ENCODE data around the gene CCDC85C.

CCDC85C gene

DNA sequence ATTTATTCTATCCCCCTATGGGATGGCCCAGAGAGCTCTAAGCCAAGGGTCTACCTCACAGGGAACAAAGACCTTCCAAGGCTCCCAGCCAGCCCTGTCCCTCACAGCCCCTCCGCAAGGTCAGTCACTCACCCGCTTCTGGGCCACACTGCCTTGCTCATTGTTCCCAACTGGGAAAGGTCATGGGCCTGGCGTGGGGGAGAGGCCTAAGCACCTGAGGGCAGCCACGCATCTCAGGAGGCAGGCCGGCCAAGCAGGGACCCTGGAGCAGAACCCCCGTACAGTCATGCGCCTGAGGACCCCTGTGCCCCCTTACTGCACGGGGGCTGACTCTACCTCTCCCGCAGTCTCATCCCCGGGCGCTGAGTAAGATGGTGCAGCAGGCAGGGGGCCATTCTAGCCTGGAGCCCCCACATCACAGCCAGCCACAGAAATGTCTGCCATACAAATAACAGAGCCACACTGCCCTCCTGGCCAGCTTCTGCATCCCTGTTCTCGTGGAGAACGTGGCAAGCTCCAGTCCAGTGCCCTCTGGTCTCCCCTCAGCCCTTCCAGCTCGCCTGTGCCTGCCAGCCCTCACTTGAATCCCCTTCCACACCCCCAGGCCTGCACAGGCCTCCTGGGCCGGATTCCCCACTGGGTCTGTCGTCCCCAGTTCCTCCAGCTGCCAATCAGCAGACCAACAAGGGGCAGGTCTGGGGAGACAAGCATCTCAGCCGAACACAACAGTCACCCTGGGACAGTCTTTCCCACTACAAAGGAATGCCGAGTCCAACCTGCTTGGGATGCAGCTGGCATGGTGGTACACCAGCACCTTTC, 16.3 kb downstream of the CCDC85C start:
- DNase-seq, result no peak

DNA sequence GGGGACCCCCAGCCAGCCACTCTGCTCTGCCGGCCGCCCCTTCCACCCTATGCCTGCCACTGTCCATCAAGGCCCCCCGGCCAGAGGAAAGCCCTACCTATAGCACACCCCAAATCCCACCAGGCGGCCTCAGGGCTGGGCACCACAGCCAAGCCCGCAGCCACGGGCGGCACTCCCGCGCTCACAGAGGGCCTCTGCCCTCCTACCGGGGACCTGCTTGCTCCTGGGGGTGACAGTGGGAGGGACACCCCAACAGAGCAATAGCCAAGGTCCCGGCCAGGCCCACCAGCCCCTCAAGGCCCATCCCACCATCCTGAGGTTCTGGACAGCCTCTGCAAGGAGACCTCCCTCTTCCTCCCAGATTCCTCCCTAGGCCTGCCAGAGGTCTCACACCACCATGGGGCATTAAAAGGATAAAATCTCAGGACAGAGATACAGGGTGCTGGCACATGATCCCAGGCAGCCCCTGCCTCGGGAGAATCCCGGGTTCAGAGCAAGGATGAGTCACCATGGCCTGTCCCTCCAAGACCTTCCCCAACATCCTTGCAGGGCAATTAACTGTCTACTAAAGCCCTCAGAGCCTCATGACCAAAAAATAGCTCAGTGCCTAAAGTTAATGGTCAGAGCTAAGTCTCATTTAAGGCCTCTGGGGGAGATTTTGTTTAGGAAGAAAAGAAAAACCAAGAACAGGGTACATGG, 17.1 kb downstream of the CCDC85C start:
- no peak for DNase-seq

- no peak for DNase-seq
Observed at GRCh38 chr14:99586054-99586760, 17.8 kb downstream of the CCDC85C start.

DNA sequence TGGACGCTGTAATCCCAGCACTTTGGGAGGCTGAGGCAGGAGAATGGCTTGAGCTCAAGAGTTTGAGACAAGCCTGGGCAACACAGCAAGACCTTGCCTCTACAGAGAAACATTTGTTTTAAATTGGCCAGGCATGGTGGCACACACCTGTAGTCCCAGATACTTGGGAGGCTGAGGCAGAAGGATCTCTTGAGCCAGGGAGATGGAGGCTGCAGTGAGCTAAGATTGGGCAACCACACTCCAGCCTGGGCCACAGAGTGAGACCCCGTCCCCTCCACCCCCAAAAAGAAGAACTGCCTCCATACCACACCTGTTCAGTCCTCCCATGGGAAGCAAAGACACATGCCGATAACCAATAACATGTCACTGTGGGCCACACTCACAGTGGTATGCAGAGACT, 19.2 kb downstream of the CCDC85C start:
- DNase-seq, result no peak

- DNase-seq, result no peak
Observed at GRCh38 chr14:99581938-99582337, 22.1 kb downstream of the CCDC85C start.

GRCh38 chr14:99581374-99581773, 22.6 kb downstream of the CCDC85C start:
- DNase-seq, result no peak

- no peak for DNase-seq
Observed at GRCh38 chr14:99579903-99580571, 24.0 kb downstream of the CCDC85C start.

DNA sequence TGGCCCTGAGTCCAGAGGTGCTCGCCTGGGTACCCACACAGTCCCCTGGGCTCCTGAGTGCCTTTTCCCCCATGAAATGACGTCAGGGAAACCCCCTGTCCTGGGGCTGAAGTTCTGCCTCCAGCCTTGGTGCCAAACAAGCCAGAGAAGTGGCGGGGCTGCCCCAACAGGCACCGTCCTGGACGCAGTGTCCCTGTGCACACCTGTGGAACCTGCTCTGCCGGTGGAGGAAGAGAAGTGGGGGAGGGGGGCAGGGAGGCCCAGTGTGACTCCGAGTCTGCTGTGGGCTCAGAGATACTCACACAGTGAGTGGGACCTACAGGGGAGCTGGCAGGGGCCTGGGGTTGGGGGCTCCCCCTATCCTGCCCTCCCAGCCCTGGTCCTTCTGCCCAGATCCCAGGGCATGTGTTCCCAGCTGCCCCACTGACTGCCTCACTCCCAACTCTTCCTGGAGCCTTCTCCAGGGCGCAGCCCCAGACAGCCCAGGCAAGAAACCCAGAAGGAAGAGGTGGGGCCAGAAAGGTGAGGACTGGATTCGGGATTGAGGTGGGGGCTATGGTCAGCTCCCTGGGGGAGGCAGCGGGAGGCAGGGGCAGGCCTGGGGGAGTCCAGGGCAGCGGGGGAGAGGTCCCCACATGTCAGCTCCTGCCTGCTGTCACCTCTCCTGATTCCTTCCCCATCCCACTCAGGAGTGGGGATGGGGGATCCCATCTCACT, 24.7 kb downstream of the CCDC85C start:
- DNase-seq, result no peak

GRCh38 chr14:99578541-99579101, 25.4 kb downstream of the CCDC85C start:
- peak in 1 of 2 experiments; percentile 47 for DNase-seq

DNA sequence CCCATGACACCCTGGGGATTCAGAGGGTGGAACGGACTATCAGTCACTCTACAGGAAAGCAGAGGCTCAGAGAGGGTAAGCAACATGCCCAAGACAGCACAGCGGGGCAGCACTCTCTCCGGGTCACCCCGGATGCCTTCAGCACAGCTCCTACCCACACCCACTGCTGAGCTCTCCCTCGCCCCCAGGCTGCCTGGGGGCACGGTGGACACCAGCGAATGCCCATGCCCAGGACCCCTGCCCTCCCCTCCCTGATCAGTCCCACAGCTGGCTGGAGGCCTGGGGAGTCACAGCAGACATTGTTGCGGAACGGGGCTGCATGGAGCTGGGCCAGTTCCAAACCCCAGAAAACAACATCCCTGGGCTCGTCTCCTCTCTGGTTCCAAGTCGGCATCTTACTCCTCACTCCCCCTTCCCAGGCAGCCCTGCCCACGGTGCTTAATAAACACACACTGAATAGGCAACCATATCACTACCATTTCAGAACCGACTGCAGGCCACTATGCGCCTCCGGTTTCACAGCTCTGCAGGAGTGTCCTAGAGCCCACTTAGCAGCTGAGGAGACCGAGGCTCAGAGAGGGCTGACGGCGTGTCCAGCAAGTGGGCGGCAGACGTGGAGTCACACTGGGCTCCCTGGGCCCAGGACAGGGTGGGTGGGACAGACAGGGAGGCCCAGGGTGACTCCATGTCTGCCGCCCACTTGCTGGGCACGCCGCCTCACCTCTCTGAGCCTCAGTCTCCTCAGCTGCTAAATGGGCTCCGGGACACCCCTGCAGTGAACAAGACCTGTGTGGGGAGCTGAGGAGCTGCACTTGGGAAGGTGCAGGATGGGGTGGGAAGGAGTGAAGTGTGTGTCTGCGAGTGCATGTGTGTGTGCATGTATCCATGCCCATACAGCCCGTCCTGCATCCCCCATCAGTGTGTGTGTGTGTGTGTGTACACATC, 27.0 kb downstream of the CCDC85C start:
- DNase-seq, result no peak

GRCh38 chr14:99576304-99576703, 27.7 kb downstream of the CCDC85C start:
- DNase-seq, result no peak

- DNase-seq, result peak; percentile 53 to 76
Observed at GRCh38 chr14:99575043-99576023, 28.7 kb downstream of the CCDC85C start.

- DNase-seq, result peak in 1 of 2 experiments; percentile 69
Observed at GRCh38 chr14:99574099-99574880, 29.7 kb downstream of the CCDC85C start.

DNA sequence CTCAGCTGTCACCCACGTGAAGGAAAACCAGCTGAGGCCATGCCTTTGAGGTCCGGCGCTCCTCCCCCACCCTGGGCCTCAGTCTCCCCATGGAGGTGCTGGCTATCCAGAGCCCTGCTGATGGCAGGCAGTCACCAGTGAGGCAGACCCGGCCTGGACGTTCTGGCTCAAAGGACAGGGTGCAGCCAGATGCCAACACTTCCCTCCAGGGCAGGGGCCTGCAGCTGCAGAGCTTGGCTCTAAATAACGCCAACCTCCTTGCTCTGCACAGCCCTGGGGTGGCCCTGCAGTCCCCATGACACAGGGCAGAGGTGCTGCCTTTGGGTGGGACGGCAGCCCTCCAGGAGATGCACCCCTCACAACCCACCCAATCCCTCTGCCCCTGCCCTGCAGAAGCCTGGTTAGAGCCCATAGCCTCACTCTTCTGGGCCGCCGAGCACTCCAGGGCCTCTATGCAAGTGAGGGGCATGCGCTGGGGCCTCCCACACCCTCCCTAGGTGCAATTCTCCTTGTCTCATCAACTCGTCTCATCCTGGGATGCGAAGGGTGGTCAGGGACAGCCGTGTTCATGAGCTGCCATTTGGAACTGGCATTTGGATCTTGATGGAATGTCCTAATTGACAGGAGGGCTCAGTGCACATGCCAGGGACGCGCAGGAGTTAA, 30.4 kb downstream of the CCDC85C start:
- DNase-seq, result no peak

DNA sequence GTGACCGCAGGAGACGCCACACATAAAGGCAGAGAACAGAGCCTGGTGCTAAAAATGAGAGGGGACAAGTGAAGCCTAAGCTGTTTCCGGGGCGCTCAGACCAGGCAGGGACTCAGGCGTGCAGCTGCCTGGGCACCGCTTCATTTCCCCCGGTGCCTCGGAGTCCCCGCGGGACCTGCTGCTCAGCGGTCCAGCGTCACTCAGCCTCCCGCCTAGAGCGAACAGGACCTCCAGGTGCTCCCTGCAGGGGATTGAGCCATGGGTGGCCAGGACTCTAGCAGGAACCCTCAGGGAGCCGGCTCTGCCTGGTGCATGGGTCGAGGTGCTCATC, 31.0 kb downstream of the CCDC85C start:
- peak; percentile 61 to 70 for DNase-seq

- peak in 1 of 2 experiments; percentile 53 for DNase-seq
Observed at GRCh38 chr14:99572173-99572999, 31.6 kb downstream of the CCDC85C start.

DNA sequence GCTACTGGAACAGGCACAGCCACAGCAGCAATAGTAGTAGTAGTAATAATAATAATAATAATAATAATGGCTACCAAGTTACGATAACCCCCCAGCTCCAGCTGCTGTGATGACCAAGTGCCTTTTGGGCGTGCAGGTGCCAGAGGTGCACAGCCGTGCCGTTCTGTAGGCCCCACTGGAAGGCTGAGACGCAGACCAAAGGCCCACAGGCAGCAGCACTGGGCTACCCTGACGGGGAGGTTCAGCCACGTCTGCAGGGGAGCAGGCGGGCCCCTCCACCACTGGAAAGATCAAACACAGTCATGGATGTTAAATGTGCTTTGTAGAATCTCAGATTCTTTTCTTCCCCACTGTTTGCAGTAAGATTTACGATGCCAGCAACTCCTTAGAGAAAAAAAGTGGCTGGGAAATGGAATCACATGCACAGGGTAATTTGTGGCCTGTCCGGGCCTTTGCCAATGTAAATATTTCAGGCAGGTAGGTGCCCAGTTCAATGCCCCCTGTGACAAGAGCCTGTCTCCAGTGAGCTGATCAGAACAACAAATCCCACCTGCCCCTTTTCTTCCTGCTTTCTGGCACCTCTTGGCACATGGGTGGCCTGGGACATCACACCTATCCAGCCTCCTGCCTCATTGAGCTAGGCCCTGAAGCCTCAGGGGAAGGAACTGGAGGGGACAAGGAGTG, 32.6 kb downstream of the CCDC85C start:
- DNase-seq, result peak; percentile 78 to 94
